Muscle layer of duodenum (tissue), 2 donors: ENCODE data around the gene TOP1.

Experiments
- H3K27ac ChIP-seq: one replicate; pipeline ENCODE4 v1.7.0; 2013; ENCODE audit warnings: mild to moderate bottlenecking, low read length
- H3K27me3 ChIP-seq: one replicate; pipeline ENCODE4 v1.7.0; 2013; ENCODE audit warnings: low read depth, mild to moderate bottlenecking, control low read depth, low read length
- H3K36me3 ChIP-seq, 2 donors: one replicate each; pipeline ENCODE4 v1.7.0; 2013; ENCODE audit warnings: low read length in 2 of 2, control low read depth in 1 of 2, mild to moderate bottlenecking in 1 of 2; ENCODE audit not compliant: insufficient read depth in 2 of 2, control insufficient read depth in 1 of 2
- H3K4me1 ChIP-seq, 2 donors: one replicate each; pipeline ENCODE4 v1.7.0; 2013; ENCODE audit warnings: low read length in 2 of 2, mild to moderate bottlenecking in 2 of 2, control low read depth in 1 of 2, moderate library complexity in 1 of 2; ENCODE audit not compliant: insufficient read depth in 2 of 2, control insufficient read depth in 1 of 2
- H3K4me3 ChIP-seq, 2 donors: one replicate each; pipeline ENCODE4 v1.7.0; 2013; ENCODE audit warnings: low read length in 2 of 2, low read depth in 1 of 2, mild to moderate bottlenecking in 1 of 2
- H3K9me3 ChIP-seq, 2 donors: one replicate each; pipeline ENCODE4 v1.7.0; 2013; ENCODE audit warnings: low read length in 2 of 2, control low read depth in 1 of 2, mild to moderate bottlenecking in 1 of 2; ENCODE audit not compliant: control insufficient read depth in 1 of 2
- donor health status: healthy.

TOP1 gene

GRCh38 chr20:41038149-41038877 is 9.7 kb downstream of the TOP1 start:
- Histone ChIP-seq H3K4me1 (peaks cover 13 to 43% of the 10 kb centered on the region in 2 donors), H3K27ac (peak overlapping the region; percentile 2), H3K4me3 (no peak overlapping the region), H3K27me3 (no peaks in the 10 kb centered on the region), H3K36me3 (no peaks in the 10 kb centered on the region), H3K9me3 (no peaks in the 10 kb centered on the region)

- Histone ChIP-seq H3K9me3 (no peaks in the 10 kb centered on the region), H3K36me3 (no peaks in the 10 kb centered on the region), H3K27me3 (no peaks in the 10 kb centered on the region), H3K4me3 (no peak overlapping the region), H3K27ac (peak overlapping the region; percentile 2), H3K4me1 (peaks cover 7 to 43% of the 10 kb centered on the region in 2 donors)
Observed at GRCh38 chr20:41038878-41039404, 10.3 kb downstream of the TOP1 start.

- H3K4me1 ChIP-seq, result peaks cover 9 to 37% of the 10 kb centered on the region in 2 donors
- no peaks in the 10 kb centered on the region for H3K9me3 ChIP-seq
- no peak overlapping the region for H3K4me3 ChIP-seq
- no peaks in the 10 kb centered on the region for H3K36me3 ChIP-seq
- no peak overlapping the region for H3K27ac ChIP-seq
- no peaks in the 10 kb centered on the region for H3K27me3 ChIP-seq
Observed at GRCh38 chr20:41040855-41041254, 12.2 kb downstream of the TOP1 start.

GRCh38 chr20:41041693-41042092 is 13.1 kb downstream of the TOP1 start:
- Histone ChIP-seq H3K27ac (no peak overlapping the region), H3K4me3 (no peak overlapping the region), H3K4me1 (peaks cover 14 to 38% of the 10 kb centered on the region in 2 donors), H3K9me3 (no peaks in the 10 kb centered on the region), H3K36me3 (no peaks in the 10 kb centered on the region), H3K27me3 (no peaks in the 10 kb centered on the region)

- Histone ChIP-seq H3K27ac (no peak overlapping the region), H3K36me3 (no peaks in the 10 kb centered on the region), H3K4me1 (peaks cover 31 to 67% of the 10 kb centered on the region in 2 donors), H3K27me3 (no peaks in the 10 kb centered on the region), H3K4me3 (no peak overlapping the region), H3K9me3 (no peaks in the 10 kb centered on the region)
Observed at GRCh38 chr20:41044409-41045062, 15.9 kb downstream of the TOP1 start.

GRCh38 chr20:41045671-41046070 is 17.0 kb downstream of the TOP1 start:
- H3K27ac ChIP-seq, result no peak overlapping the region
- no peaks in the 10 kb centered on the region for H3K9me3 ChIP-seq
- H3K4me1 ChIP-seq, result peaks cover 37 to 78% of the 10 kb centered on the region in 2 donors
- H3K4me3 ChIP-seq, result no peak overlapping the region
- no peaks in the 10 kb centered on the region for H3K27me3 ChIP-seq
- no peaks in the 10 kb centered on the region for H3K36me3 ChIP-seq

- peaks cover 43 to 80% of the 10 kb centered on the region in 2 donors for H3K4me1 ChIP-seq
- H3K9me3 ChIP-seq, result no peaks in the 10 kb centered on the region
- no peaks in the 10 kb centered on the region for H3K36me3 ChIP-seq
- no peak overlapping the region for H3K4me3 ChIP-seq
- H3K27ac ChIP-seq, result no peak overlapping the region
- H3K27me3 ChIP-seq, result no peaks in the 10 kb centered on the region
Observed at GRCh38 chr20:41046716-41047115, 18.1 kb downstream of the TOP1 start.

GRCh38 chr20:41047279-41047974 is 18.8 kb downstream of the TOP1 start:
- H3K4me3 ChIP-seq, result peak overlapping the region; percentile 43
- H3K36me3 ChIP-seq, result no peaks in the 10 kb centered on the region
- peaks cover 50 to 81% of the 10 kb centered on the region in 2 donors for H3K4me1 ChIP-seq
- no peaks in the 10 kb centered on the region for H3K27me3 ChIP-seq
- peak overlapping the region; percentile 28 for H3K27ac ChIP-seq
- H3K9me3 ChIP-seq, result no peaks in the 10 kb centered on the region

- Histone ChIP-seq H3K4me1 (peaks cover 54 to 86% of the 10 kb centered on the region in 2 donors), H3K36me3 (no peaks in the 10 kb centered on the region), H3K9me3 (no peaks in the 10 kb centered on the region), H3K27me3 (no peaks in the 10 kb centered on the region), H3K27ac (peak overlapping the region; percentile 20), H3K4me3 (peak overlapping the region; percentile 43)
Observed at GRCh38 chr20:41047975-41048305, 19.3 kb downstream of the TOP1 start.

- H3K36me3 ChIP-seq, result no peaks in the 10 kb centered on the region
- H3K4me1 ChIP-seq, result peaks cover 59 to 87% of the 10 kb centered on the region in 2 donors
- H3K27me3 ChIP-seq, result no peaks in the 10 kb centered on the region
- peak overlapping the region; percentile 20 for H3K27ac ChIP-seq
- H3K4me3 ChIP-seq, result peak overlapping the region; percentile 43
- no peaks in the 10 kb centered on the region for H3K9me3 ChIP-seq
Observed at GRCh38 chr20:41048461-41049301, 20.1 kb downstream of the TOP1 start.
